GM10847 (cell line): ENCODE measurements around the gene FOXO6.

Experiments used
- POLR2A ChIP-seq: IDR thresholded peaks from 2 replicates; pipeline ENCODE4 v1.6.1; 2011; ENCODE audit not compliant: insufficient read length; ENCODE audit errors: extremely low read depth

FOXO6 gene

DNA sequence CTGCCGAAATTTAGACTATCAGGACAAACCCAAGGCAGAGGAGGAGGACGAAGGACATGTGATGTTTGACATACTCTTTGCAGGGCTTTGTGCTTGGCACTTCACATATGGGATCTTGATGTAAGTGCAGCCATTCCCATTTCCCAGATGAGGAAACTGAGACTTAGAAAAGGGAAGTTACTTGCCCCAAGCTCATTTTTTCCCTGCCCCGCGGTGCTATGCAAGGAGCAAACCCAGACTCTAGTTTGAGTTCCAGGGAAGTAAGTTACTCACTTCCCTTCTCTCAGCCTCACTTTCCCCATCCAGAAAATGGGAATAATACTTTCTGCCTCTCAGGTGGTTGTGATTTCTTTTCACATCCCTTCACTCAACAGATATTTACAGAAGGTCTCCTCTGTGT, 4.5 kb upstream of the FOXO6 start:
- TF ChIP-seq POLR2A, result no peak

- TF ChIP-seq POLR2A, result no peak
Measured at GRCh38 chr1:41357451-41358101, 3.7 kb upstream of the FOXO6 start.

- TF ChIP-seq POLR2A, result no peak
Measured at GRCh38 chr1:41358131-41359021, 2.9 kb upstream of the FOXO6 start.

DNA sequence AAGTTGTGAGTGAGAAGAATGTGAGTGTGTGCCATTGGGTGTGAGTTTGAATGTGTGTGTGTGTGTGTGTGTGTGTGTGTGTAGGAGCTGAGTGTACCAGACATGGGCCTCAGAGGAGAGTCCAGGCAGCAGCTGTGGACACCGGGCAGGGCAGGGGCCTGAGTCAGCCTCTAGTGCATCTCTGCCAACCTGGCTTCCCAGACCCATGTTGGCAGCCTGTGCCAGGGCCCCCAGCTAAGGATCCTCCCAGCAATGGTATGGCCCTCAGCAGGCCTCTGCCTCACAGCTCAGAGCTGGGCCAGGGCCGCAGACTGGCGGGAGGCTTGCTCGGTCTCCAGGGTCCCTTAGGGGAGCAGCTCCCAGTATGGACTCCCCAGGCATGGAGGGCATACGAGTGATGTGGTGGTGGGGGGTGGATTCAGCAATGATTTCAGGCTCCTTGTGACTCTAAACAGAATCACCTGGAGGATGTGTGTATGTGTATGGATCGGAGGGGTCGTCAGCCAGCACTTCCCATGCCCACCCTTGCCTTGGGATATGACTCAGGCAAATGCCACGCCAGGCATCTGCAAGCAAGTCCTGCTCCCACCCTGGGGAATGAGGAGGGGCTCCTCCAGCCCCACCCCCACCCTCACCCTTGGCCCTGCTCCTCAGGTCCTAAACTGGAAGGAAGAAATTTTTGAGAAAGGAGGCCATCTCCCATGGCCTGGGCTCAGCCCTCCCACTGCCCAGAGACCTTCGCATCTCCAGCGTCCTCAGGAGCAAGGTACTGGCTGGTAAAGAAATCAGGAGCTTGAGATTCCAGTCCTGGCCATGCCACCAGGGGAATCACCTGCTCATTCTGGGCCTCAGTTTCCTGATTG, 1.8 kb upstream of the FOXO6 start:
- TF ChIP-seq POLR2A, result no peak

GRCh38 chr1:41360074-41360785, 1.0 kb upstream of the FOXO6 start:
- no peak for TF ChIP-seq POLR2A

GRCh38 chr1:41361495-41362356, 492 bp downstream of the FOXO6 start:
- no peak for TF ChIP-seq POLR2A

DNA sequence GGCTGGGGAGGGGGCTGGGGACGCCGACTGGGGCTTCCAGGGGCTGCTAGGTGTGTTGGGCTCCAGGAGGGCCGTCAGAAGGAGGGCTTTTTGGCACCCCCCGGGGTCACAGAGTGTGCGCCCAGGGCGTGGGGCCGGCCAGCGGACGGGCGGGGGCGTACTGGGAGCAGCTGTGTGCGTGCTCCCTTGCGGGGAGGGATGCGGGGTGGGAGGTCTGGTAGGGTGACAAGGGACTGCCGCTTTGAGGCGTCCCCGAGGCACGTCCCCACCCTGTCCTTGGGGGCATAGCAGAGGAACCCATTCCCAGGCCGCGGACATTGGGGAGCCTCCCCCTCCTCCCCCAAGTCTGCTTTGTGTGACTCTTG, 1.1 kb downstream of the FOXO6 start:
- TF ChIP-seq POLR2A, result no peak

DNA sequence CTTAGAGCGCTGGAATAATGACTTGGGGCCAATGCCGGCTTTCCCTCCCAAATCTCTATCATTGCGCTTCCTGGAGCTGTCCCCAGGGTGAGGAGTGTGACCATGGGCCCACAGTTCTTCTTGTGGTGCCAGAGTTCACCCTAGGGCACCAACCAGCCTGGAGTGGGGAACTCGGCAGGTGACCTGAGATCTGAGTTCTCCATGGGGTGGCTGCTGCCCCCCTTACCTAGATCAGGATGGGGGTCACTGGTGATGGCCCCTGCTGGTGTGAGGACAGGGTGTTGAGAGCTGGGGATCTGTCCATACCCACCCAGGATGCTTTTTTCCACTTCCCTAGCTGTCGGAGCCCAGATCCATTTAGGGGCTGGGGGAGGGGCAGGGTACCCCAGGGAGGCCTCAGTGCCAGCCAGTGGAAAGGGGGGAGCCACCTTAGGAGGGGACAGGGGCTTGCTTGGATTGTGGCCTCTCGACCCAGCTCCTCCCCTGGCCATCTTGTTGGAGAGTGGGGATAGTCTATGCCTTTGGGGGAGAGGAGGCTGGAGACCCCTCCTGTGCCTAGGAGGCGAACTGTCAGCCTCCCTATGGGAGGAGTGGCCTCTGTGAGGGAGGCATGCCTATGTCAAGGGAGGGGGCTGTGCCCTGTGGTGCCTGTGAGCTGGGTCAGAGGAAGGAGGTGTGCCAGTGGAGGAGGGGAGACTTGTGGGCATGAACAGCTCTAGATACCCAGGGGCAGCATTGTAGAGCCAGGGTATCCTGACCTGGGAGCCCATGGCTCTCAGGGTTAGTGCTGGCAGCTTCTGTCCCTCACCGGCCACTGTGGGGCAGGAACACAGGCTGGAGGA, 1.7 kb downstream of the FOXO6 start:
- no peak for TF ChIP-seq POLR2A

DNA sequence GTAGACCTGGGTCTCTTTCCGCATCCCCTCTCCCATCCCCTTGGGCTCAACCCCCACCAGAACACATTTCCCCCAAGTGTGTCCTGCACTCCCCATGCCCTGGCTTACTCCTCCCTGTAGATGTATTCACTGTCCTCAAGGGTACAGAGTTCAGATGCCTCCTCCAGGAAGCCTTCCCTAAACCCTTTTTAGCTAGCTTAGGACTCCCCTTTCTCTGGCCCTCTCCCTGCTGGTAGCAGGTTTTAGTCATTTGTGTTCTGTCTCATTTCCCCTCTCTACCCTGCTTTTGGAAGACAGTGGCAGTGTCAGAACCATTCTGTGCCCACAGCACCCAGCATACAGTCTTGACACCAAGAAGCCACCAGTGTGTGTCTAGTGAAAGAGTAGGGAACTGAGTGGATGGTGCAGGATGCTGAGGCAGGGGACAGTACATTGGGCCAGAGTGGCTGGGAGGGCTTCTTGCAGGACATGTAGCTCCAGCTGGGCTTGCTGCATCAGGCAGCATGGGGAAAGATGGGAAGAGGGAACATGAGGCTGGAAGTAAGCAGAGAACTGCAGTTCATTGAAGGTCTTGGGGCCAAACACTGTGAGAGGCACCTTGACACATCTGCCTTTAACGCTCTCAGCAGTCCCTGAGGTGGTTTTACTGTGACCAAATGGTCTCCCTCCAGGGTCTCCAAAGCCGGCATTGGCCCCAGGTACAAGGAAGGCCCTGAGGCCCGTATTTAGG, 2.5 kb downstream of the FOXO6 start:
- TF ChIP-seq POLR2A, result no peak

- no peak for TF ChIP-seq POLR2A
Measured at GRCh38 chr1:41364442-41365319, 3.4 kb downstream of the FOXO6 start.

- no peak for TF ChIP-seq POLR2A
Measured at GRCh38 chr1:41365320-41365633, 4.0 kb downstream of the FOXO6 start.
